Heart left ventricle (tissue), 13 donors: Measurements from ENCODE around the gene ADSS1.

Source experiments
- CTCF ChIP-seq, 12 donors: fragments of 200-600 bp; sonication (generic) in 4 of 12; IDR thresholded peaks; one replicate each; pipeline versions ENCODE4 v1.5.0 to v1.8.0; 2018 to 2022; ENCODE audit warnings: antibody characterized with exemption in 12 of 12, mild to moderate bottlenecking in 5 of 12
- POLR2A ChIP-seq, 2 donors: fragments of 450-650 bp; IDR thresholded peaks; one replicate each; pipeline ENCODE4 v1.6.1; 2017; ENCODE audit warnings: antibody characterized with exemption in 2 of 2, mild to moderate bottlenecking in 2 of 2, moderate library complexity in 2 of 2
- donor health status: ischemic (EF 13 %, LVEDD 7.1; RV severe dilation, severe dysfunction).
- donor health status: DM: no; HTN: yes; CAD: no.
- donor health status: DM: no; HTN: no; CAD: no.
- donor health status: ischemic (EF 25% LVEDD 6.9; RV normal size, moderate dysfunction).
- donor health status: ischemic (EF 25% LVEDD 5.7; RV mildly dilated, moderate dysfunction).
- donor health status: ischemic (EF 35%, LVEDD 5.7; RV mildly dilated, moderate dysfunction).
- donor health status: nonischemic (EF 11% LVEDD 7.7; RV severe dilation, severe dysfunction).
- donor health status: DM: yes; HTN: yes; CAD: no.
- donor health status: PGD.
- donor health status: ischemic (EF 29% LVEDD 5.4; RV normal size, mild dysfunction).
- donor health status: nonischemic (EF 23%, LVEDD 6.1; RV moderate dilation, normal function).

- no peak for TF ChIP-seq CTCF (IDR thresholded peaks at IDR 0.05)
- TF ChIP-seq POLR2A (IDR thresholded peaks at IDR 0.05), result no peak
These were observed 6.5 kb downstream of the ADSS1 start for GRCh38 chr14:104730487-104730886.
